ENCODE measurements around the gene VPS51.

The VPS51 gene

GRCh38 chr11:65057526-65057925 is 38.5 kb upstream of the VPS51 start:
- TF ChIP-seq CTCF (IDR thresholded peaks at IDR 0.05; ENCODE audit: borderline replicate concordance, insufficient read depth, low read depth, low read length), result no peak

GRCh38 chr11:65058012-65058411 is 38.0 kb upstream of the VPS51 start:
- TF ChIP-seq CTCF (IDR thresholded peaks at IDR 0.05; ENCODE audit: borderline replicate concordance, insufficient read depth, low read depth, low read length), result no peak
- no peak overlapping the region for H3K4me3 ChIP-seq (ENCODE audit: low read depth, low read length)

More at GRCh38 chr11:65057526-65057925, 38.5 kb upstream of the VPS51 start:
- no peak overlapping the region for H3K4me3 ChIP-seq (ENCODE audit: low read depth, low read length)

DNA sequence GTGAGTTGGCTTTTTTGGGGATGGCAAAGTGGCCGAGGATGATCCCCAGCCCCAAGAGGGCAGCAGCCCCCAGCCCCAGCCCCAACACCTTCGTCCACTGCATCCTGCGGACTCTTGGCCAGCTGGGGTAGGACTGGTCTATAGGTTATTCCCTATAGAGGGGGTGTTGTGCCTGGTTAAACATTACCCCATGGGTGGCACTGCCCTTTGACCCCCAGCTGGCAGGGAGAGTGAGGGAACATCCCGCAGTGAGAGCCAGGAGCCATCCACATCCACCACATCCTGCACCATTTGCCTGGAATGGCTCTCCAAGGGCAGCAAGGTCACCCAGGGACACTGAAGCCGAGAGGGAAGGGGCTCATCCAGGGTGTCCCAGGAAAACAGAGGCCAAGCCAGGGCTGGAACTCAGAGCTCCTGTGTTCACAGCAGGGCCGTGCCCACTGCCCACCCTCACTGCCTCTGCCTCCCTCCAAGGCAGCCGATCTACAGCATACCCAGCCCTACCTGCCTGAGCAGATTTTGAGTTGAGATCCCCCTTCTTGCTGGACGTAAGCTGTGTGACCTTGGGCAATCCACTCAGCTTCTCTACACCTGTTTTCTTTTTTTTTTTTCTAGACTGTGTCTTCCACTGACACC is 37.5 kb upstream of the VPS51 start, which contains the start of gene NAALADL1:
Gene NAALADL1 (minus strand): TSS at position 135 of the 636 bp plus-strand sequence. CDS start 32 bp downstream, at position 103.
- TF ChIP-seq CTCF (IDR thresholded peaks at IDR 0.05; ENCODE audit: borderline replicate concordance, insufficient read depth, low read depth, low read length), result no peak
- no peak within 1 kb of the TSS for H3K4me3 ChIP-seq (ENCODE audit: low read depth, low read length)

- H3K4me3 ChIP-seq (ENCODE audit: low read depth, low read length), result no peak overlapping the region
- TF ChIP-seq CTCF (IDR thresholded peaks at IDR 0.05; ENCODE audit: borderline replicate concordance, insufficient read depth, low read depth, low read length), result no peak
Observed at GRCh38 chr11:65059523-65059922, 36.5 kb upstream of the VPS51 start.

DNA sequence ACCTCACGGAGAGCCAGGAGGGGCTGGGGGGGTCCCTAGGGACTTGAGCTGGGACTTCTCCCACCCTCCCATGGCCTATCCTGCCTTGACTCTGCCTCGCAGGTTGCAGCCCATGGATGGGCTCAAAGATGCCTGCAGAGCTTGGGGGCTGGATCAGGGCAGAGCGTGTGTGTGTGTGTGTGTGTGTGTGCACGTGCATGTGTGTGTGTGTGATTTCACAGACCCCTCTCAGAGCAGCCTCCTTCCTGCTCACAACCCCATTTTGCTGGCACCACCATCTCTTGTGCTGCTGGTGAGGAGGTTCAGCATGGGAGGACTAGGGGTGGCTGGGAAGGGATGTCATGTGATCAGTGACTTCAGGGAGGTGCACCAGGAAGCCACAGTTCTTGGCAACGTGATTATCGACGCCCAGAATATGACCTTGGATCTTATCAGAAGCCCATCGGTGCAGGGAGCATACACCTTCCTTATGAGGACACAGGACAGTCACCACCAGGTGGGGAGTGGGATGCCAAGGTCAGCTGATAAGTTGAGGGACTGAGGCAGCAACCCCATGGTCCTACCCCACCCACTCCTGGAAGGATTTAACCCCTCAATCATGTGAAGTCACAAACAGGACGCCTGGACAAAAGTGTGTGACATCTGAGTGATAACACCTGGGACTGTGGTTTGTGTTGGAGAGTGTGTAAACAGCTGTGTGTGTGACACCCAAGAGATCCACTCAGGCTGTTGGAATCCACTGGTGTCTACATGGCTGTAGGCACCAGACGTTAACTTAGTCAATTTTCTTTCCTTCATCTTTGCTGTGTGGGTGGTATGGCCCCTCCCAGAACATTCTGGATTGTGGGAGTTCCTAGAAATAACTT is 35.8 kb upstream of the VPS51 start:
- TF ChIP-seq CTCF (IDR thresholded peaks at IDR 0.05; ENCODE audit: borderline replicate concordance, insufficient read depth, low read depth, low read length), result no peak
- no peak overlapping the region for H3K4me3 ChIP-seq (ENCODE audit: low read depth, low read length)

DNA sequence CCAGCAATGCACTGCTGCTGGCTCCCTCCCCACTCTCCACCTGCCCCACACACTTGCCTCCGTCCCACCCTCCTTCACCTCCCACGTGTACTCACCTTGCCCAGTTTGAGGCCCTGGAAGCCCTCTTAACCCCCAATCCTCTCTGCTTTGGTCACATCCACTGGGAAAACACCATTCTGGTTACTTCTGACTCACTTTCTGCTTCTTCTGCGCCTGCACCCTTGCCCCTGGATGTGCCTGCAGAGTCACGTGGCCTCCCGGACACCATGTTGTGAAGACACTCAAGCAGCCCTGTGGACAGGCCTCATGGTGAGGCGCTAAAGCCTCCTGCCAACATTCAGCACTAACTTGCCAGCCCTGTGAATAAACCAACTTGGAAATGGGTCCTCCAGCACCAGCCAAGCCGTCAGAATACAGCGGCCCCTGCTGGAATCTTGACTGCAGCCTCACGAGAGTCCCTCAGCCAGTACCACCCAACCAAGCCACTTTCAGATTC is 35.1 kb upstream of the VPS51 start:
- no peak overlapping the region for H3K4me3 ChIP-seq (ENCODE audit: low read depth, low read length)

More for the DNA sequence above, 35.1 kb upstream of the VPS51 start:
- TF ChIP-seq CTCF (IDR thresholded peaks at IDR 0.05; ENCODE audit: borderline replicate concordance, insufficient read depth, low read depth, low read length), result no peak

Data from GM12875 (cell line).